ENCODE measurements around the gene ARMCX4. TPM values are rescaled to one million over a fixed set of nuclear protein-coding genes. Genes with fewer than 3 reads are reported as not detected.
A peak's percentile ranks its signal among the peaks of the same experiment; 100 is the strongest.

Gene ARMCX4
- total RNA-seq, 1 experiment from 2014 or later, result 14.5 TPM

- Mint-ChIP-seq H3K9me3 (no peaks in the 10 kb centered on the region), H3K4me3 (peak overlapping the region; percentile 41), H3K27me3 (ENCODE audit: low read depth) (no peaks in the 10 kb centered on the region; the same call in 1 of the 2 replicates), H3K27ac (peak overlapping the region; percentile 60; the same call in 1 of the 2 replicates), H3K36me3 (peaks cover 12% of the 10 kb centered on the region; the same call in 1 of the 2 replicates), H3K4me1 (peaks cover 20% of the 10 kb centered on the region)
- ChIA-PET POLR2A (no interaction called here), CTCF (no interaction called here)
- DNase-seq (ENCODE audit: low spot score) (no peak), ATAC-seq (no peak)
- TF ChIP-seq ZNF396 (CRISPR knock-in tag; IDR thresholded peaks at IDR 0.05; ENCODE audit: borderline replicate concordance), result no peak
- TF ChIP-seq ETV6 (CRISPR knock-in tag; IDR thresholded peaks at IDR 0.05), result no peak
- no peak for TF ChIP-seq USF1 (CRISPR knock-in tag; IDR thresholded peaks at IDR 0.05)
- no peak for TF ChIP-seq MLX (CRISPR knock-in tag; IDR thresholded peaks at IDR 0.05)
- no peak for TF ChIP-seq ARID4B (CRISPR knock-in tag; IDR thresholded peaks at IDR 0.05; ENCODE audit: borderline replicate concordance)
- TF ChIP-seq ZNF281 (CRISPR knock-in tag; IDR thresholded peaks at IDR 0.05), result no peak
- TF ChIP-seq NFATC4 (CRISPR knock-in tag; IDR thresholded peaks at IDR 0.05), result no peak
- TF ChIP-seq E2F1 (CRISPR knock-in tag; IDR thresholded peaks at IDR 0.05), result no peak
- TF ChIP-seq PRDM15 (CRISPR knock-in tag; IDR thresholded peaks at IDR 0.05), result no peak
- no peak for TF ChIP-seq JUN (CRISPR knock-in tag; IDR thresholded peaks at IDR 0.05)
- TF ChIP-seq TP53 (CRISPR knock-in tag; IDR thresholded peaks at IDR 0.05), result no peak
- no peak for TF ChIP-seq TCF7 (CRISPR knock-in tag; IDR thresholded peaks at IDR 0.05; ENCODE audit: low read depth)
- no peak for TF ChIP-seq MXD4 (CRISPR knock-in tag; IDR thresholded peaks at IDR 0.05; ENCODE audit: borderline replicate concordance)
- TF ChIP-seq CREM (CRISPR knock-in tag; IDR thresholded peaks at IDR 0.05), result no peak
- no peak for TF ChIP-seq ZNF532 (CRISPR knock-in tag; IDR thresholded peaks at IDR 0.05; ENCODE audit: borderline replicate concordance)
Observed at GRCh38 chrX:101484135-101484534, 1.1 kb upstream of the ARMCX4 start.

Measured in WTC11 (cell line).